IPS-18c (cell line): ENCODE data around the gene TNK2.

Experiments used
- H3K4me3 ChIP-seq: 2 replicates; pipeline ENCODE4 v1.7.0; 2013; ENCODE audit warnings: low read depth, mild to moderate bottlenecking, low read length, moderate library complexity; ENCODE audit not compliant: insufficient read depth
- H3K9me3 ChIP-seq: one replicate; pipeline ENCODE4 v1.6.1; 2013; ENCODE audit warnings: mild to moderate bottlenecking, low read length, moderate library complexity; ENCODE audit not compliant: control insufficient read depth, insufficient read depth

TNK2 gene

DNA sequence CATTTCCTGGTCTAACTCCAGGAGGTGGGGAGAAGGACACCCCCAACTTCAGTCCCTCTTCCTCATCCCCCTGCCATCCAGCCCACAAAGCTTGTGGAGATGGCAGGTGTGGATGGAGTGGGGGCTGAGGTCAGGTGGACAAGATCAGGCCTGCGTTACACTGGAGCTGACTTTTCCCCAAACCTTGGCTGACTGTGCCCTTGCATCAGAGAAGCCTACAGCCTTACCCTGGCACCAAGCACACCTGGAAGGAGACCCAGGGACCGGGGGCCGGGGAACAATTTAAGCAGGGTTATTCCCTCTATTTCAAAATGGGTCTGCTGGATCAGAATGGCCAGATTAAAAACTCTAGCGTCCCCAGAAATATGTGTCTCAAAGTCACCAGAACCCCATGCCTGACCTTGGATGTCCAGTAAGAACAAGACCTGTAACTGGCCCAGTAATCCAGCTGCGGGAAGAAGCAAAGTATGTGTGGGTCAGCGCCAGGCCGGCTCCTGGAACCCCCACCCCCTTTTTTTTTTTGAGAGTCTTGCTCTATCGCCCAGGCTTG is 14.4 kb downstream of the TNK2 start:
- Histone ChIP-seq H3K4me3 (no peak overlapping the region), H3K9me3 (no peaks in the 10 kb centered on the region)

DNA sequence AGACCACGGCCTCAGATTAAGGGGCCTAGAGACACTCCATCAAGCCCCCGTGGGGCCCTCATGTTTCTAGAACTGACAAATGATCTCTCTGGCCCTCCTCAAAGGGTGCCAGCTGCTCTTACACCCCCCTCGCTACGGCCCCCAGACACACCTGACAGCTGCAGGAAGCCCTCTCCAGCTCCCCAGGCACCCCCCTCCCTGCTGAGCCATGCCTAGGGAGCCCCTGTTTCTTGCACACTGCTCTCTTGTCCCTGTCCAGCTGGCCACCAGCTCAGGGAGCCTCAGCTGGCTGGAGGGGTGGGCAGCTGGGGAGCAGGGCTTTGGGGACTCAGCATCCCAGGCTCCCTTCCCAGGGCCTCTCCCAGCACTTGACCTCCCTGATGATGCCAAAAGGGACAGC is 14.8 kb downstream of the TNK2 start:
- H3K9me3 ChIP-seq: no peaks in the 10 kb centered on the region
- no peak overlapping the region for H3K4me3 ChIP-seq

DNA sequence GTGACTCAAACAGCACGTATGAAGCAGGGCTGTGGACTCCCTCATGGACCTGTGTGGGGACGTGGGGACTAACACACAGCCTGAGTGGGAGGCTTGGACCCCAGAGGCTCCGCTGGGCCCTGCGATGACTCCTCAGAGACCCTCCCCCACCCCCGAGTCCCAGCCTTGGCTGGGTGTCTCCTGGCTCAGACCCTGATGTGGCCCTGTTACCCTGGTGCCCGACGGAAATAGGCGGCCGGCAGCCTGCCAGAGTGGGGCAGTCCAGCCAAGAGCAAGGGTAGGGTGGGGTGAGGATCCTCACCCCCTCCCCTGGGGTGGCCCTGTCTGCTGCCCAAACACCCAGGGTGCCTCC is 15.3 kb downstream of the TNK2 start:
- Histone ChIP-seq H3K4me3 (no peak overlapping the region), H3K9me3 (no peaks in the 10 kb centered on the region)

DNA sequence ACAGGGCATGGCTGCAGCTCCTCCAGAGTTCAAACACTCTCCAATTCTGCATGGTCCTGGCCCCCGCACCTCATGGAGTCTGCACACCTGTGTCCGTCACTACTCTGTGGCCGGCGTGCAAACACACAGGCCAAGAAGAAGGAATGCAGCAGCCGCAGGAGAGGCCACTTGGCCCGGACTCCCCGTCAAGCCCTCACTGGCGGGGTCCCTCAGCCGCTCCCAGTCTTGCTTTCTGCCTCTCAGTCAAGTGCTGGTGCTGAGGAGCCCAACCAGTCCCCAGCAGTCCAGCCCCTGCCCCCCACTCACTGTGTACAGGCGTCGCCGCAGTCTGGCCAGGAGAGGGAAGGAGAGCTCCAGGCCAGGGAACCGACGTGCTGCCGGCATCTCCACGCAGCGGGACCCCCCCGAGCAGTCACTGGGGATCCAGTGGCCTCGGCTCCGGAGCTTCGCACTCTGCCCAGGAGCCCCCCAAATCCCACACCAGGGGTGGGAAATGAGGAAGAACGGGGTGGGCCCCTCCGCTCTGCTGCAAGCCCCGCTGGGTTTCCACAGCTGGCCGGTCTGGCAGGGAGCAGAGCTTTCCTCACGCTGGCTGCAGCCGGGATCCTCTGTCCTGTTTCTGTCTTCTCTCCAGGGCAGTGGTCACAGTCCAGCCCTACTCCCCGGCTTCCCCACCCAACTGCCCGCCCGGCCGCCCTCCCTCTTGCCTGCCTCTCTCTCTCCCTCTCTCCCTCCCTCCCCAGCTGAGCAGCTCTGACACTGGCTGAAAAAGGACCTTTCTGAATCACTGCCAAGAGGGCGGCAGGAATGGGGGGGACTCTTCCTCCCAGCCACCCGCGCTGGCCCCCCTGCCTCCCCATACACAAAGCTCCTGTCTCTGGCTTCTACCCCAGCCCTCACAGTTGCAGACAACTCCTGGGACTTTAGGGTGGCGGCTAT is 16.0 kb downstream of the TNK2 start:
- Histone ChIP-seq H3K9me3 (no peaks in the 10 kb centered on the region), H3K4me3 (peak overlapping the region; percentile 9; the same call in 1 of the 2 replicates)

DNA sequence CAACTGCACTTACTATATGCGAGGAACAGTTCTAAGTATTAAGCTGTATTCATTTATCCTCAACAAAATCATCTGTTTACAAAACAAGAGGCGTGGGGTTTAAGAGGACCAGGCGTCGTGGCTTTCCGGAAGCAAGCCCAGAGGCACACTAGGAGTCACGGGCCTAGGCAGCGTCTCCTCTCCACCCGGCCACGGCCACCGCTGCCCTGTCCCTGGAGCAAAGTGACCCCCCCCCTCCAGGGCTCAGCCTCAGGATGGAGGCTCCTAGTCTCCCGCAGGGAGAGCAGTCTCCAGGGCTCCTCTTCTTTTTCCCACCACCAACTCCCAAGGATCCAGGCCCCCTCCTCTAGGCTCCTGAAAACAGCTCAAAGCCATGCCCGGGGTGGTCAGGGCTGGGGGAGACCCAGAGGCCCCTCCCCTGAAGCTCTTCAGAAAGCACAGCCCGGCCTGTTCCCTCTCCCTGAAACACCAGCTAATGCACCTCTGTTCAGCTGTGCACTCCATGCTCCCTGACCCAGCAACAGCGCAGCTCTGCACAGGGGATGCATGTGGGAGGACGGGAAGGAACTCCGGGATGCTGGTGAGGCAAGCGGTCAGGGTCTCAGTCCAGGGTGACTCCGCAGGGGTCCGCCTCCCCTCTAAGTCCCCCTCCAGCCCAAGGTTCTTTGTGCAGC is 16.8 kb downstream of the TNK2 start:
- no peaks in the 10 kb centered on the region for H3K9me3 ChIP-seq
- no peak overlapping the region for H3K4me3 ChIP-seq

DNA sequence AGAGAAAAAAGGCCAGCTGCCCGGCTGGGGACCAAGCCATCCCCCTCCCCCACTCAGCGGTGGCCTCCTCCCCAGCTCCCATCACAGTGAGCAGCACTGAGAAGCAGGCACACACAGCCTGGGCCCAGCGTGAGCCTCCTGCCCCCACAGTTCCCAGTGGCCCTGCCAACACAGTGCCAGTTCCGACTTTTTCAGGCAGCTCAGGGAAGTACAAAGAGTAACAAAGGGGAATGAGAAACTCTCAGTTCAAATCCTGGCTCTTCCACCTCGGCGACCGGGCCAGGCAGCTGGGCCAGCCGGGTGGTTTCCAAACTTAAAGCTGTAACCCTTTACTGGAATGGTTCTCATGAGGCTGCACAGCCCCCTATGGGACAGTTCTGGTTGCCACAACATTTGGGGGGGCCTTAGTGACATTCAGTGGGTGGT is 18.5 kb downstream of the TNK2 start:
- Histone ChIP-seq H3K4me3 (no peak overlapping the region), H3K9me3 (no peaks in the 10 kb centered on the region)

DNA sequence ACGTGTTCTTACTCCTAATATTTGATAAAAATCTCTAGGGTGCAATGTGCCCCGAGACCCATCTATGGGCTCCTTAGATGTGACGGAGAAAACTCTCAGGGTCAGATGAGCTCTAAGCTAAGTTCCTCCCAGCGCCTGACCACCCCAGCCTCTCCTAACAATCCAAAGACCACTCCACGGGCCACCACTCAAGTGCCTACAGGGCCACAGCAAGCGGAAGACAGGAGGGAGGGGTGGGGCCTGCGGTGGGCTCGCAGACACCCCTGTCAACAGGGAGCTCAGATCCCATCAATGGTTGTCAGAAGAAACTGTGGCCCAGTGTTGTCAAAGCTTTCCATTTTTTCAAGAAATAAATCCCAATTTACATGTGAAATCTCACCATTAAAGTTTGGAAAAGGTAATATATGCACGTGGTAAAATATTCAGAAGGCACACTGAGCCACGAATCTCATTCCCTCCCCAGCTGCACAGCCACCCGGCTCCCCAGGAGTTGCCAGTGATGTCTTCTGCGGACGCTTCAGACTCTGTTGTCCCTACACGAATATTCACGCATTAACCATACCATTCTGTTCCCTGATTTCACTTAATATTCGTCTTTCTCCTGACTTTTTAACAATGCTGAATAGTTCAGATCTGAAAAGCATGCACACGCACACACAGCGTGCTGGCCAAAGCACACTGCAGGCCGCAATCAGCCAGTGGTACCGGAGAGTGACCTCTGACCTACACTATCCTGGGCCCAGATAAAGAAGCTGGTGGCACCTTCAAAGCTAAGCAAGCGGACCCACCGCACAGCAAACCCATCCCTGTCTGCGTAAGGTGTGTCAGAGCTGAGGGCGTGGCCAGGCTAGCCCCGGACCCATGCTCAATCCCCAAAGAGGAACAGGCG is 19.1 kb downstream of the TNK2 start:
- no peaks in the 10 kb centered on the region for H3K9me3 ChIP-seq
- no peak overlapping the region for H3K4me3 ChIP-seq

DNA sequence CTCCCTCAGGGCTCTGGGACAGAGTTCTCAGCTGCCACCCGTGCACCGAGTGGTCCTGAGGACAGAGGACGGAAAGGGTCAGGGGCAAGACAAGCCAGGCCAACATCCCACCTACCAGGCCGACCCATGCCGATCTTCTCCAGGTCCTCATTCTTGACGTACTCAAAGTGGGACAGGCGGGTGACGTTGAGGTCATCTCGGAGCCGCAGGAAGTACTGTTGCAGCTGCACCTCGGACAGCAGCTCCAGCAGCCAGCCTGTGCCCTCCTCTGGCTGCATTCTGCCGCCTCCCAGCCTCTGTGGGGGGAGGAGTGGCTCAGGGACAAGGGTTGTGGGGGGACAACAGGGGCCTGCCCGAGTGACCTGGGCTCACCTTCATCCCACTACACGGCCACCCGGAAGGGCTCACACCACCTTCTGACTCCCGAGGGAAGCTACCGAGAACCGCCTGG is 20.0 kb downstream of the TNK2 start:
- Histone ChIP-seq H3K9me3 (no peaks in the 10 kb centered on the region), H3K4me3 (no peak overlapping the region)

DNA sequence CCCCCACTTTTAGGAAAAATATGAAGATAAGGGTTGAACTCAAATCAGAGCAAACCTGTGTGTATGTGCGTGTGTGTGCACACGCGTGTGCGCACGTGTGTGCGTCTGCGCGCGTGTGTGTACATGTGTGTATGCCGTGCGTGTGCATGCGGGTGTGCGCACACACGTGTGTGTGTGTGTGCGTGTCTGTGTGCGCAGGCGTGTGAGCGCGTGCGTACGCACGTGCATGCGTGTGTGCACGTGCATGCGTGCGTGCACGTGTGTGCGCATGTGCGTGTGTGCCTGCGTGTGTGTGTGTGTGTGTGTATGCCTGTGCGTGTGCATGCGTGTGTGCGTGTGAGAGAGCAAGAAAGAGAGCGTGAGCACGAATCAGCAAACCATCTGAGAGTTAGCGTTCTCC is 20.7 kb downstream of the TNK2 start:
- H3K4me3 ChIP-seq: no peak overlapping the region
- H3K9me3 ChIP-seq: no peaks in the 10 kb centered on the region

DNA sequence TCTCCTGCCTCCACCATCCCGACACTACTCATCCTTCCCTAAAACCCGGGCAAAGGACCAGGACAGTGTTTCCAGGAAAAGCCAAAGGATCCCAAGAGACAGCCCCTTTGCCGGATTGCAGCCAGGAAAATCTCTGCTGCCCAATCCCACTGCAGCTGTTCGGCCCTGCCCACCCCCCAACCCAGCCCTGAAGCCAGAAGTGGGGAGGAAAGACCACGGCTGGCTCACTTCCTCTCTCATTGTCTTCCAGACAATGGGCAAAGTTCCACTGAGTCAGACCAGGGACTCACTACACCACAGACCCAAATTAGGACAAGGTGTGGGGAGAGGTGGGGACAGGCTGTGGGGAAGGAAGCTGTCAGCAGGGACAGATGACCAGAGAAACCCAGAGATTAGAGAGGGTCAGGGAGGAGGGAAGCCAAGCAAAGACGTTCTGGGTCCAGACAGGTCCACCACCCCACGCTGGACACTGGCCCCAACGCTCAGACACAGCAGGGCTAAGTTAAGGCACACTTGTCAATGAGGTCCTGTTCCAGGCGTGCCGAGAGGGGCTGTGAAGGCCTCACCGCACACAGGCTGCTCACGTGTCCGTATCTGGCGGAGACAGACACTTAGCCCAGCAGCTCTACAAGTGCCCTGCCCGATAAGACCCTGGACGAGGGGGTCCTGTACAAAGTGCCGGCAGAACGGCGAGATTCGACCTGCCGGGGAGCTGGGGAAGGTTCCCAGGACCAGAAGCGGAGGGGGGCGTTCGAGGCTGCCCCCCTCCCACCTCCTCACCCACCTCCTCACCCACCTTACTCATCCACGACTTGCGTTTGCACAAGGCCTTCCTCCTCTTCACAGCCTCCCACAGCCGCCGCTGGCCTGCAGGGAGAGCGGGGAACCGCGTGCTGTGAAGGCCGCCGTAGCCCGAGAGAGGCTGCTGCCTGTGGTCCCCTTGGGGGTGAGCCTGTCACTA is 21.9 kb downstream of the TNK2 start:
- no peaks in the 10 kb centered on the region for H3K9me3 ChIP-seq
- no peak overlapping the region for H3K4me3 ChIP-seq

DNA sequence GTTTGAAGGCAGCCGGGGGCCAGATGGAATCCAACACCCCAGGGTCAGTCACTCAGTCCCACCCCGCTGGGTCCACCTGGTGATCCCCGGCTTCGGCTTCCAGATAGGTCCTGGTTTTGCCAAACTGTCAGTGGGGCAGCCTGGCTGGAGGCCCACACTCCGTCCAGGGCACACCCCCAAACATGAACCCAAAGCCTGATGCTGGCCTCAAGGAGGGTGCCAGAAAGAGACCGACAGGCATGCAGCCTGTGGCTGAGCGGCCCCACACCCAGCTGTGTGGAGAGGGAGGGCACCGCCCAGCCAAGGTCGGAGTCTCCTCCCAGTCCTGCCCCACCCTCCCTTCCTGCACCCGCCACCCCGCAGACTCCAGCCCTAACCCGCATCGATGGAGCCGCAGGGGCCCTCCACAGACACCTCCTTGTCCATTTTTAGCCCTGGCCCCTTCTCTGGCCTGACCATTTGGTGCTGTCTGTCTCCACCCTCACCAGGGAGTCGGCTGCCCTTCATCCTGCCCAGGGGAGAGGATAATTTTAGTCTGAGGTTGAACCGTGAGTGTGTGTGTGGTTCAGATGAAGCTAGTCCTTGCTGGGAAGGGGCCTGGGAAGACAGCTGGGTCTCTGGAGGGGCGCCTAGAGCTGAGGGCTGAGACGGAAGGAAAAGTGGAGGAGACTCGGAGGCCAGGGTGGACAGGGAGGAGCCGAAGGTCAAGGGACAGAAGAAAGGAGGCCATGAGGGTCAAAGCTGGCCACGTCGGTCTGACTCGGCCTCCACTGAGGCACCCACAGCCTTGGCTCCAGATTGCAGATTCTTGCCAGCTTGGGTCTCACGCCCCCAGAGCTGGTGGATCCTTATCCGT is 23.1 kb downstream of the TNK2 start:
- H3K9me3 ChIP-seq: no peaks in the 10 kb centered on the region
- H3K4me3 ChIP-seq: no peak overlapping the region

DNA sequence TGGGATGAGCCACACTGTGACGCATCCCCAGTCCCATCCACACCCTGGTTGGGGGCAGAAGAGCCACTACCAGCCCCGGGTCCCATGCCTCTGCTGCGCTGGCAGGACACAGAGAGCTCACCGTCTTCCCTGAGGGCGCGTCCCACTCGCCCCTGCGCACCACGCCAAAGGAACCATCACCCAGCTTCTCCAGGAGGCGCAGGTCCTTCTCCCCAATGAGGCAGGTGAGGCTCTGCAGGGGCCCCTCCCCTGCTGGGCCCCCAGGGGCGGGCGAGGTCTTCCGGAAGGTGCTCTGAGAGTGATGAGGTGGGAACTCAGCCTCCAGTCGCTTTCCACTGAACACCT is 23.7 kb downstream of the TNK2 start:
- Histone ChIP-seq H3K4me3 (no peak overlapping the region), H3K9me3 (no peaks in the 10 kb centered on the region)

DNA sequence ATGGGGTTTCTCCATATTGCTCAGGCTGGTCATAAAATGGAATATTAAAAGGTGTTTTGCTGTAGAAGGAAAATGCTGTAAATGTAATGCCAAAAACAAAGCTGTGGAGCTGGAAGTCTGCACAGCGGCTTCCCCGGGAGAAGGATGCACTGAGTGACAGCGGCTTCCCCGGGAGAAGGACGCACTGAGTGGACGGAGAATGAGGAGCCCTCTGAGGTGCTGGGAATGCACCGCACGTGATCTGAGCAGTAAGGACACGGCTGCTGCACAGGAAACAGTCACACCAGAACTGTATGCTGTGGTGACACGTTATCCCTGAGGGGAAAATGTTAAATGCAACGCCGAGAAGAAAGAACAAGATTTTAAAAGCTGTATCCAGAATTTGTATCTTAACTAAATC is 24.6 kb downstream of the TNK2 start:
- Histone ChIP-seq H3K4me3 (no peak overlapping the region), H3K9me3 (no peaks in the 10 kb centered on the region)

DNA sequence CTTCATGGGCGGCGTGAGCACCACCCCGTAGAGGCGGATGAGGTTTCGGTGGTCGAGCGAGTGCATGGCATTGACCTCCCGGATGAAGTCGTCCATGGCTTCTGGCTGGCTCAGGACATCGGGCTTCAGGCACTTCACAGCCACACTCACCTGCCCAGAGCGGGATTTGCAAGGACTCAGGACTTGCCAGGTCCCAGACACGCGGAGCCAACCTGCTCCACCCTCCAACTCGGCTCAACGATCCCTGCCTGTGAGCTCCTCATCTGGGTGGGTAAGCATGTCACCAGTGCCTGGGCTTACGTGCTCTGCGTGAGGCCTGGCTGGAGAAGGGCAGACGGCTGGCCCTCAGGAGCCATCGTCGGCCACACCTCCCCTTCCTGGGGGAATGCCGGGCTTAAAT is 25.2 kb downstream of the TNK2 start:
- Histone ChIP-seq H3K4me3 (no peak overlapping the region), H3K9me3 (no peaks in the 10 kb centered on the region)

DNA sequence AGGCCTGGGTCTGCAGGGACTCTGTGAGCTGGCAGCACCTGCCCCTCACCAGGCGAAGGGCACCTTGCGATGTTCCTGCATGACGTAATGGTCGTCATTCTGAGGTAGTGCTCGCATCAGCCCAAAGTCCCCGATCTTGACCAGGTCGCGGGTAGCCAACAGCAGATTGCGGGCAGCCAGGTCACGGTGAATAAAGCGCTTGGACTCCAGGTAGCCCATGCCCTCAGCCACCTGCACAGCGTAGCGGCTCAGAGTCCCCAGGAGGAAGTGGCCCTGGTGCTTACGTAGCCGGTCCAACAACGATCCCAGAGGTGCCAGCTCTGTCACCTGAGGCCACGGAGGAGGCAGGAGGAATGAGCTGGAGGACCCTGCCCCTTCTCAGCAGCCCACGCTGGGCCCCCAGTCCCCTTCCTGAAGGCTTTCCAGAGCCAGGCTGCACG is 26.3 kb downstream of the TNK2 start:
- Histone ChIP-seq H3K4me3 (no peak overlapping the region), H3K9me3 (no peaks in the 10 kb centered on the region)
